Kidney epithelial cell (primary cell): ENCODE results near the gene TMEM50A. TPM values are rescaled to one million over a fixed set of nuclear protein-coding genes. Genes with fewer than 3 reads are reported as not detected.
"Not testable (repeated sequence)": the region's sequence is repeated elsewhere in the genome, so short reads cannot be mapped to it uniquely, and the experiment has no call there.

Experiments used
- DNase-seq: peaks from one replicate; pipeline ENCODE4 v3.0.0-alpha.2; 2010; ENCODE audit warnings: low read depth
- H3K27me3 ChIP-seq: 2 replicates; pipeline ENCODE4 v1.6.0; 2011; ENCODE audit warnings: low read length; ENCODE audit not compliant: control insufficient read depth, insufficient read depth
- H3K36me3 ChIP-seq: 2 replicates; pipeline ENCODE4 v1.5.1; 2011; ENCODE audit warnings: low read length; ENCODE audit not compliant: control insufficient read depth, insufficient read depth
- H3K4me3 ChIP-seq: 2 replicates; pipeline ENCODE4 v1.5.1; 2011; ENCODE audit warnings: low read depth, mild to moderate bottlenecking, control low read depth, low read length
- total RNA-seq: library from RNA; depleted of rRNA; stranded (reverse); fragments of >200 nt; gene quantifications from 2 replicates; pipeline ENCODE4 v1.2.3, GENCODE V29; 2015
- TF ChIP-seq, protein P1 (sequence below): IDR thresholded peaks from 2 replicates; pipeline ENCODE4 v1.5.1; 2011; ENCODE audit warnings: mild to moderate bottlenecking, moderate library complexity, low read length, control low read depth, inconsistent platforms; ENCODE audit not compliant: insufficient read depth, poor library complexity, severe bottlenecking

The TMEM50A gene
- total RNA-seq, 1 donor from 2014 or later: 88.5 TPM

DNA sequence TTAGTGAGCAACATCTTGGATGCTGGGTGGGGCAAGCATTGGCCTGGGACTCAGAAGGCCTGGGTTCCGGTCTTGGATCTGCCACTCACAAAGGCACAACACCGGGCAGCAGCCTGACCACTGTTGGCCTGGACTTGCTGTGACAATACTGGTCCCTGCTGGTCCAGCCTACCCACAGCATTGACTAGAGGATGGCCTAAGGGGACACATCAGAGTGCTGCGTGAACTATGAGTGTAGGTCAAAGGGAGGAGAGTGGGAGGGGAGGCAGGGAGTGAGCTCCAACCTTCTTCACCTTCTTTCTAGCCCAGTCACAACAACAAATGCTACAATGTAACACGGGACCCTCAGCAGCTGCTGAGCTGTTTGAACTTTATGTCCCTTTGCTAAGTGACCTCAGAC is 31.1 kb downstream of the TMEM50A start:
- no peak for DNase-seq
- TF ChIP-seq, protein P1, sequence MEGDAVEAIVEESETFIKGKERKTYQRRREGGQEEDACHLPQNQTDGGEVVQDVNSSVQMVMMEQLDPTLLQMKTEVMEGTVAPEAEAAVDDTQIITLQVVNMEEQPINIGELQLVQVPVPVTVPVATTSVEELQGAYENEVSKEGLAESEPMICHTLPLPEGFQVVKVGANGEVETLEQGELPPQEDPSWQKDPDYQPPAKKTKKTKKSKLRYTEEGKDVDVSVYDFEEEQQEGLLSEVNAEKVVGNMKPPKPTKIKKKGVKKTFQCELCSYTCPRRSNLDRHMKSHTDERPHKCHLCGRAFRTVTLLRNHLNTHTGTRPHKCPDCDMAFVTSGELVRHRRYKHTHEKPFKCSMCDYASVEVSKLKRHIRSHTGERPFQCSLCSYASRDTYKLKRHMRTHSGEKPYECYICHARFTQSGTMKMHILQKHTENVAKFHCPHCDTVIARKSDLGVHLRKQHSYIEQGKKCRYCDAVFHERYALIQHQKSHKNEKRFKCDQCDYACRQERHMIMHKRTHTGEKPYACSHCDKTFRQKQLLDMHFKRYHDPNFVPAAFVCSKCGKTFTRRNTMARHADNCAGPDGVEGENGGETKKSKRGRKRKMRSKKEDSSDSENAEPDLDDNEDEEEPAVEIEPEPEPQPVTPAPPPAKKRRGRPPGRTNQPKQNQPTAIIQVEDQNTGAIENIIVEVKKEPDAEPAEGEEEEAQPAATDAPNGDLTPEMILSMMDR: no peak
- Histone ChIP-seq H3K36me3 (no peaks in the 10 kb centered on the region), H3K4me3 (no peak overlapping the region), H3K27me3 (no peaks in the 10 kb centered on the region)

GRCh38 chr1:25369691-25370271 is 31.6 kb downstream of the TMEM50A start:
- not testable (repeated sequence) for H3K36me3 ChIP-seq, DNase-seq, H3K27me3 ChIP-seq, H3K4me3 ChIP-seq

DNA sequence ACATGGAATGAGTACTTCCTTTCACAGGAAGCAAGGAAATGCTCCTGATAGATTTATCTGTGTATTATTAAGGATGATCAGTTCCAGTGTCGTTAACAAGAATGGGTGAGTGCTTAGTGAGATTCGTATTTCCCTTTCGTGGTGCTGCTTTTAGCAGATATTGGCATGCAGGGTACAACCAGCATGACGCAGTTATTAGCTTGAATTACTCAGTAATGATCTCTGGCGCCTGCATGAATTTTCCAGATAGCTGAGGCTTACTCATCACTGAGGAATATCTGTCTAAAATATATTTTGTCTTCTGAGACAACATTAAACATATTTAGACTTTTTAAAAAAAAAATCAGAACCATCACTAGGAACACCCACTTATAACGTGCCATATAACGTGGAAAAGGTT is 33.6 kb downstream of the TMEM50A start:
- H3K4me3 ChIP-seq, H3K27me3 ChIP-seq, DNase-seq, H3K36me3 ChIP-seq: not testable (repeated sequence)

DNA sequence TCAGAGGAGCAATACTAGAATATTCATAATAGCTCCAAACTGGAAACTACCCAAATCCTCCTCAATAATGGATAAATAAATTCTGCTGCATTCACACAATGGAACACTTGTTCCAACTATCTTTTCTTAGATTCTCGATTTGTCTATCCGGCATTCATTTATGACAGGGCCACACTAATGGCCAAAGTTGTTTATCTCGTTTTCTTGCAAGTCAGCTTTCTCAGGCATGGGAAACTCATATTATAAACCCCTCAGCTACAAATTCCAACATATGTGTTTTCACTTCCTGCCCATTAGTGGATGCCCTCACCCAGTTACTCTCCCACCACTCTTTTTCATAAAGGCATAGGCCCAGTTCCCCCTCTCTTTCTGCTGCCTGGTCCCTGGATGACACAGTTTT is 40.2 kb downstream of the TMEM50A start:
- H3K36me3 ChIP-seq, H3K4me3 ChIP-seq, DNase-seq, H3K27me3 ChIP-seq: not testable (repeated sequence)

DNA sequence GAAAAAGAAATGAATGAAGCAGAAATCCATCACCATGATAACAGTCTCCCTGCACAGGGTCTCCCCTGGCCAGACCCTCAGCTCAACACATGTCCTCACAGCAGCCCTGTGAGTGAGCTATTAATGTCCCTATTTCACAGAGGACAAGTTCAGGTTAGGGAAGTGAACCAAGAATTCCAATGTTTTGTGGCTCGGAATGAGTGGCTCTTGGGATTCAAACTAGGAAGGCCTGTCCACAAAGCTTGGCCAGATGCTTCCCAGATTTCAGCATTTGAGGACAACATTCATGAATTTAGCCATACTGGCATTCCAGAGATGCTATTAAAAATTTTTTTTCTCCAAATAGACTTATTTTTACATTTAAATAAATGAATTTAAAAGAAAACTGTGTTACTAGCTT is 44.4 kb downstream of the TMEM50A start:
- H3K36me3 ChIP-seq, DNase-seq, H3K27me3 ChIP-seq, H3K4me3 ChIP-seq: not testable (repeated sequence)

DNA sequence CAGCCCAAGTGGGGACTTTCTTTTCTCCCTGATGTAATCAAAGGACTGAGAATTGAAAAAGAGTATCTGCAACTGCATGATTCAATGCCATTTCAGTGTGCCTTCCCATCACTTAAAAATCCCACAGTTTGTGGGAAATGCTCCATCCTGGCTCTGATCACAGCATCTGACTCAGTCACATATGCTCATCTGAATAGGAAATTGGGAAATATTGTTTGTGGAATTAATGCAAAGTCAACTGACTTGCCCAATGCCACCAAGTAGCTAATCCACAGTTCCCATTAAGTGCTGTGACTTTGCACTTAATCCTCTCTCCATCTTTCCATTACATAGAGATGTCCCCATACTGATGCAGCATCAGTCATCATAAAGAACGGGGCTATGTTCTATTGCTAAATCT is 45.0 kb downstream of the TMEM50A start:
- H3K4me3 ChIP-seq, DNase-seq, H3K27me3 ChIP-seq, H3K36me3 ChIP-seq: not testable (repeated sequence)

DNA sequence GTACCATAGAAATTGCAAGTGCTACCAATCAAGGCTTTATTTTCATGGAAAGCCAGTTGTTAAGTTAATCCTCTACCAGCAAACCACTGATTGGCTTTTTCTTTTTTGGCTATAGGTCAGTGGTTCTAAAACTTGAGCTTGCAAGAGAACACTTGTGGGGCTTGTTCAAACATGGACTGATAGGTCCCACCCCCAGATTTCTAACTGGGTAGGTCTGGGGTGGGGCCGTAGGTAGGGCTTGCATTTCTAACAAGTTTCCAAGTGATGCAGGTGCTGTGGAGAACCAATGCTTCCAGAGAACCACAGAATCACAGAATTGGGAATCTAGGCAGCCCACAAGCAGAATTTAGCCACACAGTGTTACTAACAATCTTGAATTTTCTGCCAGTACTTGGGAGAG is 45.7 kb downstream of the TMEM50A start:
- not testable (repeated sequence) for H3K4me3 ChIP-seq, H3K27me3 ChIP-seq, H3K36me3 ChIP-seq, DNase-seq

DNA sequence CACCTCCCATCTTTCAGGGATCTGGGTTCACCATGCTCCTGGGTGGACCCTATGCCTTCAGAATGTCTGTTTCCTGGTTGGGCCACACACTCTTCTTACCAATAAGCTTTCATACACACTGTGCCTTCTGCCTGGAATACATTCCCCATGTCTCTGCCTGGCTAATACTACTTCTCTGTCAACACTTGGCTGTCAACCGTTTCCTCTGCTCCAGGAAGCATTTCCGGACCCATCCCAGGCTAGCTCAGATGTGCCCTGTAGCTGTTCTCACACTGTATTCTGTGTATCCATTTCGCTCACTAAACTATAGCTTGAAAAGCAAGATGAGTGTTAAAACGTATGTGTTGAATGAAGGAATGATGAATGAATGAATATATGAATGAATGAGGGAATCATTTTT is 49.0 kb downstream of the TMEM50A start:
- not testable (repeated sequence) for H3K27me3 ChIP-seq, H3K4me3 ChIP-seq, DNase-seq, H3K36me3 ChIP-seq

GRCh38 chr1:25388691-25389090 is 50.6 kb downstream of the TMEM50A start:
- DNase-seq, H3K27me3 ChIP-seq, H3K4me3 ChIP-seq, H3K36me3 ChIP-seq: not testable (repeated sequence)

DNA sequence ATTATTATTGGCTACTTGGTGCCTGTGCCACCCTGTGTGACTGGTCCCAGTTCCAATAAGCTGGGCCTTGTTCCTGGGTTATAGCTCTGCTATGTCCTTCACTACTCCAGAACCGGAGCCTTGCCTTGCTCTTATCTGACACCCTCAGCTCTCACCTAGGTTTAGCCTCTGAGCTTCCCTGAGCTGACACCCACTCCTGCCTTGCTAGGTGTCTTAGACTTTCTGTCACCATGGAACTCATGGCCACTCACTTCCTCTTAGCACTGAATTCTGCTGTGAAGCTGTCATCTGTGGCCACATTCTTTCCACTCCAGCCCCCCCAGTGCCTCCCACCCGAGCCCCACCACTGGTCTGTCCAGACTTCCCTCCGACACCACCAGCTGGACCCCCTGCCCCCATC is 51.6 kb downstream of the TMEM50A start:
- H3K36me3 ChIP-seq, DNase-seq, H3K27me3 ChIP-seq, H3K4me3 ChIP-seq: not testable (repeated sequence)

GRCh38 chr1:25392841-25393240 is 54.7 kb downstream of the TMEM50A start:
- DNase-seq: no peak
- TF ChIP-seq, protein P1: no peak

GRCh38 chr1:25397549-25397948 is 59.4 kb downstream of the TMEM50A start:
- not testable (repeated sequence) for H3K4me3 ChIP-seq, H3K27me3 ChIP-seq, DNase-seq, H3K36me3 ChIP-seq

More at GRCh38 chr1:25392841-25393240, 54.7 kb downstream of the TMEM50A start:
- H3K4me3 ChIP-seq: no peak overlapping the region
- H3K36me3 ChIP-seq: no peaks in the 10 kb centered on the region
- H3K27me3 ChIP-seq: no peaks in the 10 kb centered on the region

DNA sequence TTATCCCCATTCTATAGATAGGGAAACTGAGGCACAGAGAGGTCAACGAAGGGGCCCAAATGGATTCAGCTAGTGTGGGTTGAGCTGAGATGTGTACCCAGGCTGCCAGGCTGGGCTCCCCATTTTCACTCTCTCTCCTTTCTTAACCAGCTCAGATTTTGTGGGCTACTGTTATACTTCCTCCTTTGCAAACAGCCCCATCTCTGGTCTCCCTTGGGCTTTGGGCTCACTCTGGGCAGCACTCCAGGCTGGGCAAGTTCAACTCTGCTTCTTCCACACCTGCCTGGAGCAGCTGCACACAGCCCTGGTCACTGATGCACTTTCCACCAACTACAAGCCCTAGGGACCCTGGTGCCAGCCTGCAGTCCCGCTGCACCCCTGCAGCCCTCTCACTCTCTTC is 59.9 kb downstream of the TMEM50A start:
- not testable (repeated sequence) for H3K4me3 ChIP-seq, DNase-seq, H3K27me3 ChIP-seq, H3K36me3 ChIP-seq
